AG09309 (cell line): Measurements from ENCODE around the gene FECH.

Source experiments
- DNase-seq: peaks from one replicate; pipeline ENCODE4 v3.0.0-alpha.2; 2010; ENCODE audit warnings: low read depth
- H3K4me3 ChIP-seq: 2 replicates; pipeline ENCODE4 v1.5.1; 2011; ENCODE audit warnings: mild to moderate bottlenecking, low read depth, low read length, moderate library complexity; ENCODE audit not compliant: control insufficient read depth
- CTCF ChIP-seq: IDR thresholded peaks from 2 replicates; pipeline ENCODE4 v1.5.1; 2011; ENCODE audit warnings: mild to moderate bottlenecking, low read depth, low read length, inconsistent platforms; ENCODE audit not compliant: insufficient read depth, control insufficient read depth; ENCODE audit errors: missing control alignments

Gene FECH

GRCh38 chr18:57583297-57583835 is 3.1 kb downstream of the FECH start:
- no peak for TF ChIP-seq CTCF
- no peak for DNase-seq
- no peak overlapping the region for H3K4me3 ChIP-seq

- DNase-seq: no peak
- H3K4me3 ChIP-seq: no peak overlapping the region
- no peak for TF ChIP-seq CTCF
Observed at GRCh38 chr18:57581301-57581934, 5.1 kb downstream of the FECH start.

- no peak overlapping the region for H3K4me3 ChIP-seq
- TF ChIP-seq CTCF: no peak
- no peak for DNase-seq
Observed at GRCh38 chr18:57579934-57580333, 6.6 kb downstream of the FECH start.

- no peak for DNase-seq
- H3K4me3 ChIP-seq: no peak overlapping the region
- no peak for TF ChIP-seq CTCF
Observed at GRCh38 chr18:57576316-57576715, 10.2 kb downstream of the FECH start.

- TF ChIP-seq CTCF: no peak
- H3K4me3 ChIP-seq: no peak overlapping the region
- DNase-seq: no peak
Observed at GRCh38 chr18:57575542-57575941, 11.0 kb downstream of the FECH start.

- H3K4me3 ChIP-seq: no peak overlapping the region
- DNase-seq: no peak
Observed at GRCh38 chr18:57574866-57575265, 11.6 kb downstream of the FECH start.

More at GRCh38 chr18:57574866-57575265, 11.6 kb downstream of the FECH start:
- no peak for TF ChIP-seq CTCF
